GM18907 (cell line): ENCODE measurements around the gene C1GALT1.
A peak's percentile ranks its signal among the peaks of the same experiment; 100 is the strongest.
"Not testable (repeated sequence)": the region's sequence is repeated elsewhere in the genome, so short reads cannot be mapped to it uniquely, and the experiment has no call there.

Source experiments
- ATAC-seq: cut with Tn5 transposase; IDR thresholded peaks from one replicate; pipeline ENCODE4 v1.9.1; 2021; ENCODE audit warnings: mild to moderate bottlenecking, moderate library complexity; ENCODE audit not compliant: unreplicated experiment

Gene C1GALT1

DNA sequence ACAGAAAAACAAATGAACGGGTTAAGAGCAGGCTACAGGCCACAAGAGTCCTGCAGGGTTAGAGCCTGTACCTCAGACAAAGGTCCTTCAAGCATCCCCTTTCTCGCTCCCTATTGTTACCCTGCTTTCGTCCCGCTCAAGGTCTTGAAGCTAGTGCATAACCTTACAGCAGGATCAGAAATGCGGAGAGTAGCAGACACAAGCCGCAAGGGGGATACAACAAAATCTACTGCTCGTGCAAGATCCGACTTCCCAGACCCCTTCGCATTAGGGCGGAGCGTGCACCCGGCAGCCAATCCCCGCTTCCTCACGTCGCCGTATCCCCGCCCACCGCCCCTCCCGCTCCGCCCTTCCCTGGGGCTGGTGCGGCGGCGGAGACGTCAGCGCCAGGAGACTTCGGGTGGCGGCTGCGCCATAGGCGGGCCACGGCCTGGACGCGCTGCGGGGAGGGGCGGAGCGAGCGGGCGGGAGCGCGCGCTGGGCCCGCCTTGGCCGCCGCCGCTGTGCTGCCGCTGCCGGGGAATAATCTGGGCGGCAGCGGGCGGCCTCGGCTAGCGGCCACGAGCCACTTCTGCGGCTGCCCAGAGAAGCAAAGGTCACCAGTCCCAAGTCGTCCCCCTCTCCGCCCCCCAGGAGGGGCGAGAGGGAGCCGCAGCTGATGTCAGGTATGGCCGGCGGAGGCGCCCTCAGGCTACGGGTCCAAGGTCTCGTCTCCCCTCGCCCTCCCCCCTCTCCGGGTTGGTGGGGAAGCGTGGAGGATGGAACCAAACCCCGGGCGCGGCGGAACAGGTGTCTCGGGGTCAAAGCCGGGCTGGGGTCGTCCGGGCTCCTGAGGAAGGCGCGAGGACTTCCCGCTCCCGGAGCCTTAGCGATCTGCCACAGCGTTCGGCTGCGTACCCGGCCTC, at the start of gene C1GALT1:
Gene C1GALT1, plus strand, starts transcription at position 389 of the 905 bp plus-strand sequence. CDS start 51,776 bp downstream, outside the sequence.
- ATAC-seq: peak; percentile 88

- ATAC-seq: no peak
These were observed 48.3 kb upstream of the C1GALT1 start for GRCh38 chr7:7134046-7134445.

- no peak for ATAC-seq
These were observed 47.3 kb upstream of the C1GALT1 start for GRCh38 chr7:7135074-7135473.

DNA sequence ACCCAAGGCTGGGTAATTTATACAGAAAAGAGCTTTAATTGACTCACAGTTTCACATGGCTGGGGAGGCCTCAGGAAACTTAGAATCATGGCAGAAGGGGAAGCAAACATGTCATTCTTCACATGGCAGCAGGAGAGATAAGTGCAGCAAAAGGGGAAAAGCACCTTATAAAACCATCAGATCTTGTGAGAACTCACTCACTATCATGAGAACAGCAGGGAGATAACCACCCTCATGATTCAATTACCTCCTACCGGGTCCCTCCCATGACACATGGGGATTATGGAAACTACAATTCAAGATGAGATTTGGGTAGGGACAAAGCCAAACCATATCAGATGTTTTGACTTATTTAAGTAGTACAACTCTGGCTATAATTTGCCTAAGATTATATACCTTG, 46.4 kb upstream of the C1GALT1 start:
- ATAC-seq: not testable (repeated sequence)

GRCh38 chr7:7136466-7137381, 45.6 kb upstream of the C1GALT1 start:
- ATAC-seq: no peak

DNA sequence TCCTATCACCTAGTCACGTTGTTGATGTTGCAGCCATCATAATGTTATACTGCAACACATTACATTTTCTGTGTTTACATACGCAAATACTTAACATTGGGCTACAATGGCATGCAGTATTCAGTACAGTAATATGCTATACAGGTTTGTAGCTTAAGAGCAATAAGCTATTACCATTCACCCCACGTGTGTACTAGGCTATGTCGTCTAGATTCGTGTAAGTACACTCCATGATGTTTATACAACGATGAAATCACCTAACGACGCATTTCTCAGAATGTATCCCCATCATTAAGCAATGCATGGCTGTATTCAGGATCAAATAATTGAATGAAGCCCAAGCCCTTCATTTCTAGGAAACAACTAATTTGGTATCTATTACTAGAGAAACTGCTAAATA, 43.4 kb upstream of the C1GALT1 start:
- no peak for ATAC-seq

GRCh38 chr7:7143404-7143803, 38.9 kb upstream of the C1GALT1 start:
- not testable (repeated sequence) for ATAC-seq

- ATAC-seq: not testable (repeated sequence)
These were observed 37.2 kb upstream of the C1GALT1 start for GRCh38 chr7:7145151-7145550.

DNA sequence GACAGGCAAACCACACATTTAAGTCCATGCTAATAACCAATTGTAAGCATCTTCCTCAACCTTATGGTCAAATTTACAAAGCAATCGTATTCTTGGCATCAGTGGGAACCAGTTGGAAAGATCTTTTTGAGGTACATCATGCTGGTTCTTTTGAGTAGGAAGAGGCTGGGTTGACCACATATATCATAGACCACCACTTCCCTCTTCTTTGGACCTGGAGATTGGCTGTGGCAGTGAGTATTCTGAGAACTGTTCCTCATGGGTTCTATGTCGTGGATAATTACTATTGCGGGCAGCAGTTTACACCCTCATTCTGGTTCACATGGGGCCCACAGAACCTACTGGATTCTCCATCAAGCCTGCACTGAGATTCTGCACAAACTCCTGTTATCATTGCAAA, 35.5 kb upstream of the C1GALT1 start:
- no peak for ATAC-seq

GRCh38 chr7:7148798-7149481, 33.4 kb upstream of the C1GALT1 start:
- ATAC-seq: no peak

DNA sequence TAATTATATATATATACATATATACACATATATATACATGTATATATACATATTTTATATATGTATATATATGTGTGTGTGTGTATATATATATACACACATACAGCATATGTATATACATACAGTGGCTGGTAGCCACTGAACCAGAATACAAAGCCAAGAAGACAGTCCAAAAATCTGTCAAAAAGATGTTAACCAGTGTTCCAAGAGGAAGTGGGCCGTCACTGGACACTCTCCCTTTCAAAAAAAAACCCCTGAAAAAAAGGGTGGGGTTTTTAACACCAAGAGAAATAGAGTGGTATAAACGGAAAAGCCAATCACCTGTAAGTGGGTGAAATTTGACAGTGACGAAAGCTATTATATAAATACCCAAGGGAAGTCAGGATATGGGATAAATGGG, 31.1 kb upstream of the C1GALT1 start:
- ATAC-seq: no peak

- no peak for ATAC-seq
These were observed 30.5 kb upstream of the C1GALT1 start for GRCh38 chr7:7151865-7152264.

DNA sequence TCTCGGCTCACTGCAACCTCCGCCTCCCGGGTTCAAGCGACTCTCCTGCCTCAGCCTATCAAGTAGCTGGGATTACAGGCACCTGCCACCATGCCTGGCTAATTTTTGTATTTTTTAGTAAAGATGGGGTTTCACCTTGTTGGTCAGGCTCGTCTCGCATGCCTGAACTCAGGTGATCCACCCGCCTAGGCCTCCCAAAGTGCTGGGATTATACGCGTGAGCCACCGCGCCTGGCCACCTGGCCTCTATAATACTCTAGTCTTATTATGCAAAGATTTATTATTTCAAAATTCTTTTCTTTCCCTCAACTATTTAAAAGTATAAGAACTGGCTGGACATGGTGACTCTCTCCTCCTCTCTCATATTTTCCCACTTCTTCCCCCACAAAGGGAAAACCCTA, 30.0 kb upstream of the C1GALT1 start:
- ATAC-seq: no peak

- ATAC-seq: not testable (repeated sequence)
These were observed 28.0 kb upstream of the C1GALT1 start for GRCh38 chr7:7154355-7154754.

- no peak for ATAC-seq
These were observed 25.7 kb upstream of the C1GALT1 start for GRCh38 chr7:7156663-7157062.

GRCh38 chr7:7157177-7157886, 25.0 kb upstream of the C1GALT1 start:
- ATAC-seq: peak; percentile 94

DNA sequence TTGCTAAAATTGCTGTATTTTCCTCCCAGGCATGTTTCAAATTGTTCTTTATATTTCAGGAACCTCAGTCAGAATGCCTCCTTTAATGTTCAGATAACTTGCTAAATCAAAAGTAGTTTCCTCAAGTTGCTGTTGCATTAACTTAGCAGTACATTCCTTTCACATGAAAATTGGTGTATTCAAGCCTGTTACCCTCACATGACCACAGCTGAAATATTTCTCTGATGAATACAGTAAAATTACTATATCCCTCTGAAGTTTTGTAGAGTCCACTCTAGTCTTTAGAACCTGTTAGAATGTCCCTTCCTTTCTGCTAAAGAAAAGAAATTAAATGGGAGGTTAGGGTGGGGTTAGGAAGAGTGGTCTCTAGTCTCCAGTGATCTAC, 24.5 kb upstream of the C1GALT1 start:
- ATAC-seq: no peak

GRCh38 chr7:7159063-7159658, 23.2 kb upstream of the C1GALT1 start:
- peak; percentile 39 for ATAC-seq

- no peak for ATAC-seq
These were observed 17.8 kb upstream of the C1GALT1 start for GRCh38 chr7:7164591-7164990.

DNA sequence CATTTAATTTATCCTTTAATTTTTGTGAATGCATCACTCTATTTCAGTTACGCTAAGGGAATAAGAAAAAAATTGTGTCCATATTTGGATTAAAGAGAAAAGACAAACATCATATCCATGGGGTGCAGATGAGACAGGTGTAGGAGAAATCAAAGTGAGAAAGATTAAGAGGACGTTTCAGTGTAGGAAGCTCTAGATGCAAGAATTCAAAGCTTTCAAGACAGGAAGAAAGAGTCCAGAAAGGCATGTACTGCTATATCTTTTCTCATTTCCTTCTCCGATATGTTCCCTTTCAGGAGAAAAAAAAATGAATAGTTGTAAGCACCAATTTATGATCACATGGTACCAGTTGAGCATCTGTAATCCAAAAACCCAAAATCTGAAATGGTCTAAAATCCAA, 17.0 kb upstream of the C1GALT1 start:
- no peak for ATAC-seq
